Measurements from ENCODE around the gene ISM1. TPM values are rescaled to one million over a fixed set of nuclear protein-coding genes. Genes with fewer than 3 reads are reported as not detected.

ISM1 gene
- total RNA-seq, 1 donor from 2014 or later: 0.98 TPM

GRCh38 chr20:13336308-13337089 lies 115.4 kb downstream of the ISM1 start:
- peaks cover 6% of the 10 kb centered on the region for H3K4me1 ChIP-seq (ENCODE audit: insufficient read depth, low read length)
- no peak for FAIRE-seq
- Mint-ChIP-seq H3K27ac (ENCODE audit: unreplicated experiment) (peak overlapping the region; percentile 63), H3K27me3 (ENCODE audit: low read depth, unreplicated experiment) (no peaks in the 10 kb centered on the region), H3K4me3 (ENCODE audit: unreplicated experiment) (no peak overlapping the region), H3K9me3 (ENCODE audit: unreplicated experiment) (peaks cover 5% of the 10 kb centered on the region), H3K4me1 (ENCODE audit: low read depth, unreplicated experiment) (peaks cover 34% of the 10 kb centered on the region), H3K36me3 (ENCODE audit: low read depth, unreplicated experiment) (no peaks in the 10 kb centered on the region)
- H3K9me3 ChIP-seq (ENCODE audit: insufficient read depth, low read depth, low read length): no peaks in the 10 kb centered on the region
- H3K79me2 ChIP-seq (ENCODE audit: insufficient read depth, low read length): no peaks in the 10 kb centered on the region
- H3K27ac ChIP-seq (ENCODE audit: low read depth, low read length): no peak overlapping the region
- H3K27me3 ChIP-seq (ENCODE audit: insufficient read depth, low read length): no peaks in the 10 kb centered on the region
- DNase-seq (ENCODE audit: low read depth): no peak
- H4K20me1 ChIP-seq (ENCODE audit: insufficient read depth, low read length): no peaks in the 10 kb centered on the region
- no peak overlapping the region for H3K9ac ChIP-seq (ENCODE audit: low read length)
- no peak overlapping the region for H3K4me3 ChIP-seq (ENCODE audit: insufficient read depth, low read depth, low read length)
- TF ChIP-seq EZH2 (IDR thresholded peaks at IDR 0.05; ENCODE audit: insufficient read depth, low read length) (no peak), CTCF (IDR thresholded peaks at IDR 0.05; ENCODE audit: insufficient read depth, low read depth, low read length) (no peak)
- H2AFZ ChIP-seq (ENCODE audit: low read depth, low read length): no peak overlapping the region
- H3K4me2 ChIP-seq (ENCODE audit: low read length): no peak overlapping the region
- no peaks in the 10 kb centered on the region for H3K36me3 ChIP-seq (ENCODE audit: insufficient read depth, low read length)

GRCh38 chr20:13337090-13337784 lies 116.2 kb downstream of the ISM1 start:
- TF ChIP-seq EZH2 (IDR thresholded peaks at IDR 0.05; ENCODE audit: insufficient read depth, low read length) (no peak), CTCF (IDR thresholded peaks at IDR 0.05; ENCODE audit: insufficient read depth, low read depth, low read length) (no peak)

More at GRCh38 chr20:13337090-13337784, 116.2 kb downstream of the ISM1 start:
- peaks cover 5% of the 10 kb centered on the region for H3K9me3 Mint-ChIP-seq (ENCODE audit: unreplicated experiment)
- H3K9ac ChIP-seq (ENCODE audit: low read length): no peak overlapping the region
- H3K36me3 Mint-ChIP-seq (ENCODE audit: low read depth, unreplicated experiment): no peaks in the 10 kb centered on the region
- FAIRE-seq: no peak
- no peak overlapping the region for H3K27ac ChIP-seq (ENCODE audit: low read depth, low read length)
- H3K4me3 Mint-ChIP-seq (ENCODE audit: unreplicated experiment): no peak overlapping the region
- H3K4me1 Mint-ChIP-seq (ENCODE audit: low read depth, unreplicated experiment): peaks cover 27% of the 10 kb centered on the region
- H3K4me2 ChIP-seq (ENCODE audit: low read length): no peak overlapping the region
- H3K27me3 Mint-ChIP-seq (ENCODE audit: low read depth, unreplicated experiment): no peaks in the 10 kb centered on the region
- no peaks in the 10 kb centered on the region for H3K4me1 ChIP-seq (ENCODE audit: insufficient read depth, low read length)
- H3K36me3 ChIP-seq (ENCODE audit: insufficient read depth, low read length): no peaks in the 10 kb centered on the region
- DNase-seq (ENCODE audit: low read depth): no peak
- no peak overlapping the region for H3K4me3 ChIP-seq (ENCODE audit: insufficient read depth, low read depth, low read length)
- no peaks in the 10 kb centered on the region for H3K79me2 ChIP-seq (ENCODE audit: insufficient read depth, low read length)
- H4K20me1 ChIP-seq (ENCODE audit: insufficient read depth, low read length): no peaks in the 10 kb centered on the region
- peak overlapping the region; percentile 63 for H3K27ac Mint-ChIP-seq (ENCODE audit: unreplicated experiment)
- H2AFZ ChIP-seq (ENCODE audit: low read depth, low read length): no peak overlapping the region
- no peaks in the 10 kb centered on the region for H3K9me3 ChIP-seq (ENCODE audit: insufficient read depth, low read depth, low read length)
- no peaks in the 10 kb centered on the region for H3K27me3 ChIP-seq (ENCODE audit: insufficient read depth, low read length)
